A549 (cell line): ENCODE measurements around the gene WNK4. TPM values are rescaled to one million over a fixed set of nuclear protein-coding genes. Genes with fewer than 3 reads are reported as not detected.

Source experiments
- ATAC-seq, 2 experiments: fragments of 200-7000 bp in 1 of 2; fragments of >200 bp in 1 of 2; cut with Nextera tagmentation in 1 of 2; cut with Tn5 transposase in 1 of 2; 3 replicates each; pipeline versions ENCODE4 v1.8.0 to v1.9.1; 2018 to 2020; ENCODE audit warnings: mild to moderate bottlenecking in 1 of 2, moderate library complexity in 1 of 2
- CTCF ChIA-PET: fragments of 300-600 bp; sonication (Branson Sonifier 250); formaldehyde crosslinking; extraction: SDS; loops from one replicate; lab custom pipeline; 2021; ENCODE audit warnings: antibody characterized with exemption, inconsistent platforms; lab: Yijun Ruan, JAX
- POLR2A ChIA-PET: fragments of 350-600 bp; formaldehyde crosslinking; extraction: SDS; loops from one replicate; lab custom pipeline; 2021; ENCODE audit warnings: antibody characterized with exemption, inconsistent platforms; lab: Yijun Ruan, JAX
- DNase-seq, 2 experiments: peaks; one replicate each; pipeline versions ENCODE4 v3.0.0 to v3.0.0-alpha.2; 2011 to 2016; ENCODE audit warnings: low read depth in 1 of 2, low spot score in 1 of 2
- FAIRE-seq: peaks from 2 replicates; lab custom pipeline; 2011; peaks lifted over from hg19 to GRCh38; lab: Jason Lieb, UNC
- H3K27ac ChIP-seq, 2 experiments: fragments of >200 bp; sonication (Bioruptor Twin); formaldehyde crosslinking; 3 replicates each; pipeline ENCODE4 v1.5.1; 2016 to 2017
- H3K4me1 ChIP-seq: fragments of >200 bp; sonication (Bioruptor Twin); formaldehyde crosslinking; 3 replicates; pipeline ENCODE4 v1.6.1; 2016
- H3K4me2 ChIP-seq: fragments of >200 bp; sonication (Bioruptor Twin); formaldehyde crosslinking; 3 replicates; pipeline ENCODE4 v1.6.1; 2016
- H3K4me3 ChIP-seq: fragments of >200 bp; sonication (Bioruptor Twin); formaldehyde crosslinking; 3 replicates; pipeline ENCODE4 v1.5.1; 2016
- H3K9me3 ChIP-seq: fragments of >200 bp; sonication (Bioruptor Twin); formaldehyde crosslinking; 3 replicates; pipeline ENCODE4 v1.6.1; 2016
- BCL3 ChIP-seq: fragments of >200 bp; sonication (Bioruptor Twin); formaldehyde crosslinking; IDR thresholded peaks from 3 replicates; pipeline ENCODE4 v1.6.1; 2016
- CBX2 ChIP-seq: fragments of 200-600 bp; sonication (generic); IDR thresholded peaks from 2 replicates; pipeline ENCODE4 v1.6.1; 2016; ENCODE audit warnings: low read depth, mild to moderate bottlenecking, borderline replicate concordance
- FOSL2 ChIP-seq, 2 experiments: fragments of 450-650 bp in 1 of 2; fragments of >200 bp in 1 of 2; sonication (Bioruptor Twin) in 1 of 2; formaldehyde crosslinking; IDR thresholded peaks; 2 replicates each; pipeline versions ENCODE4 v1.5.0 to v1.6.1; 2016 to 2020; ENCODE audit warnings: mild to moderate bottlenecking in 1 of 2, moderate library complexity in 1 of 2
- FOXS1 ChIP-seq: fragments of 250-450 bp; sonication (Bioruptor Pico); IDR thresholded peaks from 2 replicates; pipeline ENCODE4 v1.5.0; 2020; ENCODE audit warnings: mild to moderate bottlenecking, moderate library complexity
- HDAC2 ChIP-seq: fragments of 200-600 bp; sonication (generic); IDR thresholded peaks from 2 replicates; pipeline ENCODE4 v1.6.1; 2016
- HOXA7 ChIP-seq: fragments of 250-450 bp; sonication (Bioruptor Pico); IDR thresholded peaks from 2 replicates; pipeline ENCODE4 v1.5.0; 2020; ENCODE audit warnings: mild to moderate bottlenecking, moderate library complexity
- HOXB5 ChIP-seq: fragments of 250-450 bp; sonication (Bioruptor Pico); IDR thresholded peaks from 2 replicates; pipeline ENCODE4 v1.5.0; 2020; ENCODE audit warnings: mild to moderate bottlenecking, moderate library complexity
- JUN ChIP-seq, 2 experiments: fragments of >200 bp; sonication (Bioruptor Twin); formaldehyde crosslinking; IDR thresholded peaks; 2 replicates in 1 of 2; 3 replicates in 1 of 2; pipeline ENCODE4 v1.6.1; 2016 to 2017
- KDM5A ChIP-seq: fragments of 200-600 bp; sonication (generic); IDR thresholded peaks from 2 replicates; pipeline ENCODE4 v1.6.1; 2016; ENCODE audit warnings: antibody characterized with exemption, mild to moderate bottlenecking
- MAZ ChIP-seq: fragments of 150-350 bp; IDR thresholded peaks from 2 replicates; pipeline ENCODE4 v1.6.1; 2014; ENCODE audit warnings: antibody characterized with exemption, low read depth, low read length, borderline replicate concordance
- PHF8 ChIP-seq: fragments of 200-600 bp; sonication (generic); IDR thresholded peaks from 2 replicates; pipeline ENCODE4 v1.6.1; 2016; ENCODE audit warnings: low read depth, mild to moderate bottlenecking, antibody characterized with exemption, moderate library complexity, borderline replicate concordance
- RAD21 ChIP-seq, 2 experiments: fragments of >200 bp in 1 of 2; sonication (Bioruptor Twin) in 1 of 2; formaldehyde crosslinking in 1 of 2; IDR thresholded peaks in 1 of 2; conservative IDR thresholded peaks in 1 of 2; 2 replicates in 1 of 2; 3 replicates in 1 of 2; pipeline ENCODE4 v1.6.1; 2012 to 2018; ENCODE audit warnings: inconsistent platforms in 1 of 2
- RARB ChIP-seq: fragments of 250-450 bp; sonication (Bioruptor Pico); IDR thresholded peaks from 2 replicates; pipeline ENCODE4 v1.8.0; 2021; ENCODE audit warnings: mild to moderate bottlenecking, moderate library complexity
- REST ChIP-seq: fragments of 200-600 bp; sonication (generic); IDR thresholded peaks from 2 replicates; pipeline ENCODE4 v1.6.1; 2016; ENCODE audit warnings: antibody characterized with exemption, mild to moderate bottlenecking, moderate library complexity
- RFX5 ChIP-seq: fragments of 450-650 bp; IDR thresholded peaks from 2 replicates; pipeline ENCODE4 v1.7.1; 2014; ENCODE audit warnings: antibody characterized with exemption, mild to moderate bottlenecking, moderate library complexity
- RNF2 ChIP-seq: fragments of 200-600 bp; sonication (generic); IDR thresholded peaks from 2 replicates; pipeline ENCODE4 v1.6.1; 2016; ENCODE audit warnings: low read depth, mild to moderate bottlenecking, antibody characterized with exemption, moderate library complexity, borderline replicate concordance
- SMC3 ChIP-seq: fragments of >200 bp; sonication (Bioruptor Twin); formaldehyde crosslinking; IDR thresholded peaks from 3 replicates; pipeline ENCODE4 v1.6.1; 2018; ENCODE audit warnings: inconsistent platforms
- SREBF2 ChIP-seq: fragments of 450-650 bp; IDR thresholded peaks from 2 replicates; pipeline ENCODE4 v1.6.1; 2014; ENCODE audit warnings: mild to moderate bottlenecking, moderate library complexity
- TFCP2L1 ChIP-seq: fragments of 250-450 bp; sonication (Bioruptor Pico); IDR thresholded peaks from 2 replicates; pipeline ENCODE4 v1.5.0; 2021; ENCODE audit warnings: mild to moderate bottlenecking
- TP53 ChIP-seq: fragments of 250-450 bp; sonication (Bioruptor Pico); IDR thresholded peaks from 2 replicates; pipeline ENCODE4 v1.5.0; 2021; ENCODE audit warnings: mild to moderate bottlenecking, moderate library complexity
- ZC3H11A ChIP-seq: fragments of 450-650 bp; IDR thresholded peaks from 2 replicates; pipeline ENCODE4 v1.6.1; 2014; ENCODE audit warnings: antibody characterized with exemption, mild to moderate bottlenecking
- ZNF302 ChIP-seq: fragments of 250-450 bp; sonication (Bioruptor Pico); IDR thresholded peaks from 2 replicates; pipeline ENCODE4 v1.9.0; 2021; ENCODE audit warnings: inconsistent platforms, mild to moderate bottlenecking, moderate library complexity
- ZSCAN20 ChIP-seq: fragments of 250-450 bp; sonication (Bioruptor Pico); IDR thresholded peaks from 2 replicates; pipeline ENCODE4 v1.8.0; 2022; ENCODE audit warnings: mild to moderate bottlenecking, moderate library complexity
- WGBS: methylation state at CpG from one replicate; pipeline ENCODE4 v1.1.6; 2017; ENCODE audit errors: missing lambda C conversion rate; 5-methylcytosine and 5-hydroxymethylcytosine counted together
- polyA plus RNA-seq, 4 experiments: library from polyadenylated mRNA; depleted of rRNA in 3 of 4; stranded (reverse); fragments of >200 nt; fragmentation: RNase III in 1 of 4; extraction: RNeasy Plus Mini Kit Qiagen cat#74134 plus additional on column Dnase treatment in 1 of 4; gene quantifications; 2 replicates in 3 of 4; 3 replicates in 1 of 4; pipeline ENCODE4 v1.2.3, GENCODE V29; 2011 to 2017
- TF ChIP-seq, protein P1 (sequence below): fragments of >200 bp; sonication (Bioruptor Twin); formaldehyde crosslinking; IDR thresholded peaks from 3 replicates; pipeline ENCODE4 v1.5.1; 2016
- TF ChIP-seq, protein P2 (sequence below): fragments of 450-650 bp; IDR thresholded peaks from 2 replicates; pipeline ENCODE4 v1.6.1; 2014; ENCODE audit warnings: antibody characterized with exemption
- TF ChIP-seq, protein P3 (sequence below): fragments of 250-450 bp; sonication (Bioruptor Pico); IDR thresholded peaks from 2 replicates; pipeline ENCODE4 v1.5.0; 2020; ENCODE audit warnings: low read depth, mild to moderate bottlenecking, moderate library complexity

WNK4 gene
- polyA plus RNA-seq, 2 of the 4 experiments (the other 2 are of a cell fraction): 1.1 to 1.5 TPM

DNA sequence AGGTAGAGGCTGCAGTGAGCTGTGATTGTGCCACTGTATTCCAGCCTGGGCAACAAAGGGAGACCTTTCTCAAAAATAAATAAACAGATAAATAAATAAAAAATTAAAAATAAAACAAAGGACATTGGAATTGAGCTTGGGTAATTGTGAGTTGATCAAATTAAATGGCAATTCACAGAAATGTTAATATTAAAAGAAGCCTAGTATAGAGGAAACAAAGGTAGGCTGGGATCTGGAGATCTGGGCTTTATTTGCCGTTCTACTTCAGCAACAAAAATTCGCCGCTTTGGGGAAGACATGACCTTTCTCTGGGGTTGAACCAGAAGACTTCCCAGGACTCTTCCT is 7.5 kb upstream of the WNK4 start:
- WGBS: under 1% methylated on average over 3 of the region's 3 CpGs
- Histone ChIP-seq H3K9me3 (no peaks in the 10 kb centered on the region), H3K4me1 (peaks cover 21% of the 10 kb centered on the region), H3K4me3 (peak overlapping the region; percentile 65), H3K27ac (peak overlapping the region; percentile 80 to 97), H3K4me2 (peak overlapping the region; percentile 91)
- ATAC-seq (peak in 1 of 2 experiments; percentile 15; a peak in 3 of 6 replicates), FAIRE-seq (no peak), DNase-seq (no peak)
- TF ChIP-seq KDM5A (no peak), TP53 (CRISPR knock-in tag) (no peak), ZSCAN20 (CRISPR knock-in tag) (no peak), PHF8 (no peak), RNF2 (no peak), SREBF2 (no peak), MAZ (no peak), ZNF302 (CRISPR knock-in tag) (no peak), RARB (CRISPR knock-in tag) (no peak), ZC3H11A (no peak), FOSL2 (IDR thresholded peaks at IDR 0.05) (no peak), FOSL2 (CRISPR knock-in tag; IDR thresholded peaks at IDR 0.05) (no peak), FOXS1 (CRISPR knock-in tag) (no peak), TFCP2L1 (CRISPR knock-in tag) (no peak)
- TF ChIP-seq, protein P1, sequence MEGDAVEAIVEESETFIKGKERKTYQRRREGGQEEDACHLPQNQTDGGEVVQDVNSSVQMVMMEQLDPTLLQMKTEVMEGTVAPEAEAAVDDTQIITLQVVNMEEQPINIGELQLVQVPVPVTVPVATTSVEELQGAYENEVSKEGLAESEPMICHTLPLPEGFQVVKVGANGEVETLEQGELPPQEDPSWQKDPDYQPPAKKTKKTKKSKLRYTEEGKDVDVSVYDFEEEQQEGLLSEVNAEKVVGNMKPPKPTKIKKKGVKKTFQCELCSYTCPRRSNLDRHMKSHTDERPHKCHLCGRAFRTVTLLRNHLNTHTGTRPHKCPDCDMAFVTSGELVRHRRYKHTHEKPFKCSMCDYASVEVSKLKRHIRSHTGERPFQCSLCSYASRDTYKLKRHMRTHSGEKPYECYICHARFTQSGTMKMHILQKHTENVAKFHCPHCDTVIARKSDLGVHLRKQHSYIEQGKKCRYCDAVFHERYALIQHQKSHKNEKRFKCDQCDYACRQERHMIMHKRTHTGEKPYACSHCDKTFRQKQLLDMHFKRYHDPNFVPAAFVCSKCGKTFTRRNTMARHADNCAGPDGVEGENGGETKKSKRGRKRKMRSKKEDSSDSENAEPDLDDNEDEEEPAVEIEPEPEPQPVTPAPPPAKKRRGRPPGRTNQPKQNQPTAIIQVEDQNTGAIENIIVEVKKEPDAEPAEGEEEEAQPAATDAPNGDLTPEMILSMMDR: no peak; the same call in 2 of the 3 replicates
- ChIA-PET POLR2A (interaction anchor here (0.6 to 2.9 kb wide), 26 partner anchors 9 to 224 kb away, joined by 3 to 21 read pairs (median 4); partner anchors contain the start of genes BECN1, CNTD1, COA3 and PLEKHH3), CTCF (interaction anchor here (0.8 to 4.4 kb wide), 16 partner anchors 9 to 195 kb away, joined by 3 to 48 read pairs (median 4); partner anchors contain the start of genes BECN1 and PSMC3IP)

- peak within 1 kb of the TSS; percentile 65 for H3K4me3 ChIP-seq
- peaks cover 21% of the 10 kb centered on the region for H3K4me1 ChIP-seq
- peak; percentile 56 for FAIRE-seq
- H3K27ac ChIP-seq: peak within 1 kb of the TSS; percentile 80 to 97
- 2% methylated on average over 39 of the region's 39 CpGs for WGBS
- ChIA-PET POLR2A (interaction anchor here (0.6 to 2.9 kb wide), 32 partner anchors 8 to 1355 kb away, joined by 3 to 21 read pairs (median 4); partner anchors contain the start of genes BECN1, CNTD1, COA3 and PLEKHH3), CTCF (interaction anchor here (0.6 to 4.4 kb wide), 23 partner anchors 9 to 195 kb away, joined by 3 to 48 read pairs (median 4); partner anchors contain the start of genes BECN1, CNTD1, COA3 and PSMC3IP)
- H3K9me3 ChIP-seq: no peaks in the 10 kb centered on the region
- peak; percentile 92 to 98 for DNase-seq
- peak within 1 kb of the TSS; percentile 91 for H3K4me2 ChIP-seq
- peak; percentile 98 for ATAC-seq
- TF ChIP-seq BCL3 (peak; percentile 96), MAZ (peak; percentile 82; the same call in 1 of the 2 replicates), JUN (IDR thresholded peaks at IDR 0.05) (peak; percentile 95 to 98), REST (peak; percentile 26; the same call in 1 of the 2 replicates), HDAC2 (no peak), HOXB5 (0 out of 2 replicates have a peak, but pooled peaks have one; percentile 50), RAD21 (conservative IDR thresholded peaks at IDR 0.05 in 1 of 2, IDR thresholded peaks at IDR 0.05 in 1 of 2) (peak; percentile 17 to 29; a peak in 3 of 5 replicates), HOXA7 (CRISPR knock-in tag) (no peak), PHF8 (peak; percentile 90), SMC3 (peak; percentile 42), CBX2 (no peak), RFX5 (0 out of 2 replicates have a peak, but pooled peaks have one; percentile 47)
- TF ChIP-seq, protein P2, sequence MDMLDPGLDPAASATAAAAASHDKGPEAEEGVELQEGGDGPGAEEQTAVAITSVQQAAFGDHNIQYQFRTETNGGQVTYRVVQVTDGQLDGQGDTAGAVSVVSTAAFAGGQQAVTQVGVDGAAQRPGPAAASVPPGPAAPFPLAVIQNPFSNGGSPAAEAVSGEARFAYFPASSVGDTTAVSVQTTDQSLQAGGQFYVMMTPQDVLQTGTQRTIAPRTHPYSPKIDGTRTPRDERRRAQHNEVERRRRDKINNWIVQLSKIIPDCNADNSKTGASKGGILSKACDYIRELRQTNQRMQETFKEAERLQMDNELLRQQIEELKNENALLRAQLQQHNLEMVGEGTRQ: no peak
- TF ChIP-seq, protein P3, sequence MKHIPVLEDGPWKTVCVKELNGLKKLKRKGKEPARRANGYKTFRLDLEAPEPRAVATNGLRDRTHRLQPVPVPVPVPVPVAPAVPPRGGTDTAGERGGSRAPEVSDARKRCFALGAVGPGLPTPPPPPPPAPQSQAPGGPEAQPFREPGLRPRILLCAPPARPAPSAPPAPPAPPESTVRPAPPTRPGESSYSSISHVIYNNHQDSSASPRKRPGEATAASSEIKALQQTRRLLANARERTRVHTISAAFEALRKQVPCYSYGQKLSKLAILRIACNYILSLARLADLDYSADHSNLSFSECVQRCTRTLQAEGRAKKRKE (CRISPR knock-in tag): 0 out of 2 replicates have a peak, but pooled peaks have one; percentile 22
These were observed 6.9 kb upstream of the WNK4 start, which contains the start of gene VPS25 for GRCh38 chr17:42773290-42774035. TSS of gene VPS25 (plus strand) at chr17:42773449. CDS start at chr17:42773476, 27 bp downstream.
